HCT116 (cell line): Measurements from ENCODE around the gene PIN1. TPM values are rescaled to one million over a fixed set of nuclear protein-coding genes. Genes with fewer than 3 reads are reported as not detected.

Experiments used
- ATAC-seq: fragments of 200-7000 bp; cut with Tn5 transposase; 2 replicates; pipeline ENCODE4 v1.9.1; 2020; ENCODE audit warnings: mild to moderate bottlenecking, moderate library complexity
- BruUV-seq: library from RNA; stranded (reverse); fragments of 400-500 nt; replicated peaks from 2 replicates; lab custom pipeline; 2021; lab: Mats Ljungman, UMichigan
- CTCF ChIA-PET: fragments of 300-600 bp; sonication (Branson Sonifier 250); formaldehyde crosslinking; loops from one replicate; lab custom pipeline; 2021; ENCODE audit warnings: antibody characterized with exemption; lab: Charles Lee
- POLR2A ChIA-PET: fragments of 300-600, 350-600 bp; sonication (Branson Sonifier 250); formaldehyde crosslinking; loops from one replicate; lab custom pipeline; 2021; ENCODE audit warnings: antibody characterized with exemption; lab: Charles Lee
- RAD21 ChIA-PET, 2 experiments: fragments of 300-600 bp; sonication (Branson Sonifier 250); formaldehyde crosslinking; loops; one replicate each; lab custom pipeline; 2023; ENCODE audit warnings: low total read pairs in 2 of 2; ENCODE audit not compliant: uncharacterized antibody in 2 of 2, unreplicated experiment in 2 of 2, low non-redundant PET in 1 of 2; lab: Charles Lee
- DNase-seq: peaks from one replicate; pipeline ENCODE4 v3.0.0-alpha.2; 2010; ENCODE audit warnings: low read depth, low spot score
- H2AFZ ChIP-seq: fragments of 200-600 bp; shearing (Covaris generic), sonication (generic); 2 replicates; pipeline ENCODE4 v1.6.1; 2017; ENCODE audit warnings: low read depth, mixed run types, mixed read lengths, antibody characterized with exemption, low read length; ENCODE audit not compliant: poor library complexity, severe bottlenecking
- H3K27ac ChIP-seq: 2 replicates; pipeline ENCODE4 v1.5.1; 2012; ENCODE audit warnings: low read depth, low read length
- H3K27me3 ChIP-seq: fragments of 200-600 bp; sonication (generic); 2 replicates; pipeline ENCODE4 v1.6.1; 2016; ENCODE audit warnings: mixed run types, low read length, mixed read lengths; ENCODE audit not compliant: insufficient read depth
- H3K36me3 ChIP-seq, 2 experiments: fragments of 200-500 bp in 1 of 2; fragments of 200-600 bp in 1 of 2; sonication (Bioruptor generic) in 1 of 2; sonication (generic) in 1 of 2; 2 replicates each; pipeline versions ENCODE4 v1.5.1 to v1.6.1; 2014 to 2016; ENCODE audit warnings: low read length in 2 of 2, inconsistent platforms in 1 of 2, mixed read lengths in 1 of 2, mixed run types in 1 of 2; ENCODE audit not compliant: insufficient read depth in 2 of 2, control insufficient read depth in 1 of 2
- H3K4me1 ChIP-seq, 2 experiments: fragments of 200-600 bp in 1 of 2; sonication (generic) in 1 of 2; 2 replicates each; pipeline versions ENCODE4 v1.5.1 to v1.6.1; 2012 to 2017; ENCODE audit warnings: low read length in 2 of 2, inconsistent platforms in 1 of 2, mild to moderate bottlenecking in 1 of 2, mixed read lengths in 1 of 2, mixed run types in 1 of 2, moderate library complexity in 1 of 2; ENCODE audit not compliant: insufficient read depth in 2 of 2, control insufficient read depth in 1 of 2
- H3K4me2 ChIP-seq: fragments of 200-600 bp; sonication (generic); 2 replicates; pipeline ENCODE4 v1.6.1; 2017; ENCODE audit warnings: mixed run types, low read length, mixed read lengths
- H3K4me3 ChIP-seq, 2 experiments: fragments of 200-600 bp in 1 of 2; sonication (generic) in 1 of 2; replicated peaks in 1 of 2; 2 replicates each; pipeline ENCODE4 v1.5.1; 2011 to 2016; ENCODE audit warnings: low read length in 2 of 2, control low read depth in 1 of 2, low read depth in 1 of 2, mild to moderate bottlenecking in 1 of 2, mixed read lengths in 1 of 2, mixed run types in 1 of 2
- H3K79me2 ChIP-seq: fragments of 200-600 bp; sonication (generic); 2 replicates; pipeline ENCODE4 v1.6.1; 2017; ENCODE audit warnings: mild to moderate bottlenecking, mixed run types, low read length, moderate library complexity, mixed read lengths; ENCODE audit not compliant: insufficient read depth
- H3K9ac ChIP-seq: fragments of 200-600 bp; sonication (generic); 2 replicates; pipeline ENCODE4 v1.6.1; 2016; ENCODE audit warnings: low read length, mixed read lengths
- H3K9me2 ChIP-seq: fragments of 200-600 bp; sonication (generic), shearing (Covaris generic); 2 replicates; pipeline ENCODE4 v1.6.1; 2017; ENCODE audit warnings: mixed run types, mild to moderate bottlenecking, moderate library complexity; ENCODE audit not compliant: insufficient read depth
- H3K9me3 ChIP-seq, 2 experiments: fragments of 200-500 bp in 1 of 2; fragments of 200-600 bp in 1 of 2; sonication (Bioruptor generic) in 1 of 2; sonication (generic) in 1 of 2; 2 replicates each; pipeline ENCODE4 v1.6.1; 2014 to 2017; ENCODE audit warnings: low read length in 2 of 2, mixed read lengths in 2 of 2, inconsistent platforms in 1 of 2, low read depth in 1 of 2, mild to moderate bottlenecking in 1 of 2, mixed run types in 1 of 2, moderate library complexity in 1 of 2; ENCODE audit not compliant: control insufficient read depth in 1 of 2, insufficient read depth in 1 of 2
- H4K20me1 ChIP-seq: fragments of 200-600 bp; sonication (generic), shearing (Covaris generic); 2 replicates; pipeline ENCODE4 v1.6.1; 2017; ENCODE audit warnings: mixed run types, mild to moderate bottlenecking, moderate library complexity; ENCODE audit not compliant: insufficient read depth
- CEBPB ChIP-seq: IDR thresholded peaks from 2 replicates; pipeline ENCODE4 v1.6.1; 2012; ENCODE audit warnings: low read depth
- CTCF ChIP-seq, 3 experiments: fragments of 200-600 bp in 1 of 3; sonication (generic) in 1 of 3; IDR thresholded peaks in 2 of 3; conservative IDR thresholded peaks in 1 of 3; 2 replicates each; pipeline ENCODE4 v1.5.1; 2012 to 2017; ENCODE audit warnings: low read depth in 2 of 3, low read length in 2 of 3, antibody characterized with exemption in 1 of 3, borderline replicate concordance in 1 of 3, control low read depth in 1 of 3, mild to moderate bottlenecking in 1 of 3, mixed read lengths in 1 of 3, mixed run types in 1 of 3, moderate library complexity in 1 of 3; ENCODE audit not compliant: insufficient read depth in 1 of 3
- EGR1 ChIP-seq: IDR thresholded peaks from 2 replicates; pipeline ENCODE4 v1.6.1; 2012; ENCODE audit warnings: low read depth
- ELF1 ChIP-seq: IDR thresholded peaks from 2 replicates; pipeline ENCODE4 v1.6.1; 2012; ENCODE audit warnings: low read depth, borderline replicate concordance
- EZH2 ChIP-seq: fragments of 200-600 bp; sonication (generic); IDR thresholded peaks from 2 replicates; pipeline ENCODE4 v1.6.1; 2017; ENCODE audit warnings: antibody characterized with exemption, mixed run types
- FOSL1 ChIP-seq: IDR thresholded peaks from 2 replicates; pipeline ENCODE4 v1.6.1; 2012; ENCODE audit warnings: low read depth
- JUND ChIP-seq: IDR thresholded peaks from 2 replicates; pipeline ENCODE4 v1.6.1; 2012
- MAX ChIP-seq: IDR thresholded peaks from 2 replicates; pipeline ENCODE4 v1.6.1; 2012
- POLR2A ChIP-seq: IDR thresholded peaks from 2 replicates; pipeline ENCODE4 v1.7.0; 2011; ENCODE audit warnings: borderline replicate concordance; ENCODE audit not compliant: insufficient read depth, insufficient read length; ENCODE audit errors: extremely low read depth
- POLR2AphosphoS5 ChIP-seq: IDR thresholded peaks from 2 replicates; pipeline ENCODE4 v1.6.1; 2011; ENCODE audit warnings: mild to moderate bottlenecking, low read depth, low read length, moderate library complexity
- RAD21 ChIP-seq: IDR thresholded peaks from 2 replicates; pipeline ENCODE4 v1.6.1; 2012; ENCODE audit warnings: low read depth, mild to moderate bottlenecking
- SIN3A ChIP-seq: IDR thresholded peaks from 2 replicates; pipeline ENCODE4 v1.6.1; 2012; ENCODE audit warnings: low read depth
- SP1 ChIP-seq: IDR thresholded peaks from 2 replicates; pipeline ENCODE4 v1.6.1; 2012; ENCODE audit warnings: low read depth
- SRF ChIP-seq: IDR thresholded peaks from 2 replicates; pipeline ENCODE4 v1.6.1; 2012; ENCODE audit warnings: low read depth
- TCF7L2 ChIP-seq: IDR thresholded peaks from 2 replicates; pipeline ENCODE4 v1.7.0; 2011; ENCODE audit warnings: borderline replicate concordance, inconsistent platforms; ENCODE audit not compliant: insufficient read depth, insufficient read length; ENCODE audit errors: extremely low read depth
- YY1 ChIP-seq: IDR thresholded peaks from 2 replicates; pipeline ENCODE4 v1.6.1; 2011; ENCODE audit warnings: low read length, low read depth, moderate library complexity, mild to moderate bottlenecking; ENCODE audit not compliant: insufficient replicate concordance; ENCODE audit errors: extremely low read depth
- ZFX ChIP-seq: fragments of 450-650 bp; IDR thresholded peaks from 2 replicates; pipeline ENCODE4 v1.6.1; 2017
- ZNF274 ChIP-seq: fragments of 200-500 bp; sonication (Bioruptor generic); IDR thresholded peaks from 2 replicates; pipeline ENCODE4 v1.6.1; 2014; ENCODE audit warnings: mild to moderate bottlenecking, low read depth, low read length, inconsistent platforms
- intact Hi-C: fragments of 100-400 bp; cut with micrococcal nuclease; formaldehyde crosslinking; loops from 2 replicates; pipeline ENCODE4 v1.10.0; 2022
- total RNA-seq: library from RNA; stranded (reverse); gene quantifications from one replicate; pipeline ENCODE4 v1.2.1, GENCODE V29; 2021; ENCODE audit not compliant: unreplicated experiment

PIN1 gene
- total RNA-seq, 1 experiment from 2014 or later = 78.9 TPM

- BruUV-seq = no TSS peak
- intact Hi-C loops = loop anchor here (5.0 to 10.0 kb wide), 3 partner anchors 364 to 662 kb away; partner anchors contain the start of gene ZNF266
- H3K79me2 ChIP-seq = no peaks in the 10 kb centered on the region
- H4K20me1 ChIP-seq = no peaks in the 10 kb centered on the region
- no peaks in the 10 kb centered on the region for H3K27me3 ChIP-seq
- no peaks in the 10 kb centered on the region for H3K9me3 ChIP-seq
- H3K4me2 ChIP-seq = no peak overlapping the region
- ATAC-seq = no peak
- no peak overlapping the region for H2AFZ ChIP-seq
- POLR2A ChIA-PET = no interaction called here
- no peaks in the 10 kb centered on the region for H3K4me1 ChIP-seq
- H3K9me2 ChIP-seq = no peaks in the 10 kb centered on the region
- no peak overlapping the region for H3K4me3 ChIP-seq
- CTCF ChIA-PET = interaction anchor here (0.8 to 1.1 kb wide), 2 partner anchors 173 to 594 kb away, joined by 3 read pairs; no protein-coding TSS in a partner anchor
- H3K36me3 ChIP-seq = no peaks in the 10 kb centered on the region
- no peak overlapping the region for H3K27ac ChIP-seq
- TF ChIP-seq YY1 (no peak), TCF7L2 (no peak), EZH2 (no peak), SRF (no peak), ZNF274 (no peak)
- TF ChIP-seq, all 23 proteins: peak for 0
- RAD21 ChIA-PET = no interaction called here
- H3K9ac ChIP-seq = no peak overlapping the region
- no peak for DNase-seq
Observed at GRCh38 chr19:9799162-9799561, 36.0 kb upstream of the PIN1 start.

- RAD21 ChIA-PET = interaction anchor here in 1 of 2 experiments (0.7 kb wide), 1 partner anchor 424 kb away, joined by 3 read pairs; no protein-coding TSS in a partner anchor
Observed at GRCh38 chr19:9801976-9802375, 33.1 kb upstream of the PIN1 start.

More at GRCh38 chr19:9801976-9802375, 33.1 kb upstream of the PIN1 start:
- Histone ChIP-seq H3K4me2 (no peak overlapping the region), H3K9ac (no peak overlapping the region), H3K36me3 (no peaks in the 10 kb centered on the region), H3K27ac (no peak overlapping the region), H2AFZ (no peak overlapping the region), H3K4me1 (no peaks in the 10 kb centered on the region), H4K20me1 (no peaks in the 10 kb centered on the region), H3K79me2 (no peaks in the 10 kb centered on the region), H3K9me2 (no peaks in the 10 kb centered on the region), H3K4me3 (no peak overlapping the region), H3K9me3 (no peaks in the 10 kb centered on the region), H3K27me3 (no peaks in the 10 kb centered on the region)
- BruUV-seq = no TSS peak
- POLR2A ChIA-PET = no interaction called here
- DNase-seq (no peak), ATAC-seq (no peak)
- intact Hi-C loops = no loop called here
- CTCF ChIA-PET = no interaction called here
- TF ChIP-seq YY1 = no peak
- TF ChIP-seq POLR2AphosphoS5 = no peak
- no peak for TF ChIP-seq JUND
- no peak for TF ChIP-seq FOSL1
- TF ChIP-seq SP1 = no peak
- TF ChIP-seq ZFX = no peak
- no peak for TF ChIP-seq ELF1
- no peak for TF ChIP-seq RAD21
- no peak for TF ChIP-seq EGR1
- no peak for TF ChIP-seq MAX
- TF ChIP-seq ZNF274 = no peak
- no peak for TF ChIP-seq CEBPB
- no peak for TF ChIP-seq SIN3A
- no peak for TF ChIP-seq EZH2
- no peak for TF ChIP-seq POLR2A
- TF ChIP-seq CTCF (IDR thresholded peaks at IDR 0.05 in 2 of 3, conservative IDR thresholded peaks at IDR 0.05 in 1 of 3; ENCODE audit: borderline replicate concordance in 1 of 3, insufficient read depth in 1 of 3, low read depth in 2 of 3, low read length in 2 of 3) = no peak
- TF ChIP-seq, all 23 proteins: peak for 0
